ENCODE data around the gene CHCT1. TPM values are rescaled to one million over a fixed set of nuclear protein-coding genes. Genes with fewer than 3 reads are reported as not detected.

The CHCT1 gene
- total RNA-seq, 1 donor from 2014 or later, result not detected

DNA sequence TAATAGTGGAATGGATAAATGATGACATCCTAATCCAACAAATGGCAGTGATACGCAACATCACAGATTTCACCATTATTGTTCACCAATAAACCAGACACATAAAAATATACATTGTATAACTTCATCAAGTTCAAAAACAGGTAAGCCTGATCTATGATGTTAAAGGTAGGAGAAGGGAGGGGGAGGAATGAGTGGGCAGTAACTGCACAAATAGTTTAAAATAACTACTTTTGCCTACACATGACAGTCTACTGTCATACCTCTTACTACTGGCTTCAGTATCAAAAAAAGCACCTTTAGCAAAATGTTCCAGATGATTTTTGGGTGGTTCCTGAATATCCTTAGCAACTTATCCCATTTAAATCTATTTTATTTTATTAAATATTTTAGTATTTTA, 28.8 kb downstream of the CHCT1 start:
- DNase-seq, result no peak
- Mint-ChIP-seq H3K4me1 (ENCODE audit: low read depth, unreplicated experiment) (no peaks in the 10 kb centered on the region), H3K9me3 (ENCODE audit: unreplicated experiment) (no peaks in the 10 kb centered on the region), H3K27ac (ENCODE audit: unreplicated experiment) (no peak overlapping the region), H3K27me3 (ENCODE audit: unreplicated experiment) (no peaks in the 10 kb centered on the region), H3K36me3 (ENCODE audit: unreplicated experiment) (no peaks in the 10 kb centered on the region), H3K4me3 (ENCODE audit: unreplicated experiment) (no peak overlapping the region)
- TF ChIP-seq, protein P1, sequence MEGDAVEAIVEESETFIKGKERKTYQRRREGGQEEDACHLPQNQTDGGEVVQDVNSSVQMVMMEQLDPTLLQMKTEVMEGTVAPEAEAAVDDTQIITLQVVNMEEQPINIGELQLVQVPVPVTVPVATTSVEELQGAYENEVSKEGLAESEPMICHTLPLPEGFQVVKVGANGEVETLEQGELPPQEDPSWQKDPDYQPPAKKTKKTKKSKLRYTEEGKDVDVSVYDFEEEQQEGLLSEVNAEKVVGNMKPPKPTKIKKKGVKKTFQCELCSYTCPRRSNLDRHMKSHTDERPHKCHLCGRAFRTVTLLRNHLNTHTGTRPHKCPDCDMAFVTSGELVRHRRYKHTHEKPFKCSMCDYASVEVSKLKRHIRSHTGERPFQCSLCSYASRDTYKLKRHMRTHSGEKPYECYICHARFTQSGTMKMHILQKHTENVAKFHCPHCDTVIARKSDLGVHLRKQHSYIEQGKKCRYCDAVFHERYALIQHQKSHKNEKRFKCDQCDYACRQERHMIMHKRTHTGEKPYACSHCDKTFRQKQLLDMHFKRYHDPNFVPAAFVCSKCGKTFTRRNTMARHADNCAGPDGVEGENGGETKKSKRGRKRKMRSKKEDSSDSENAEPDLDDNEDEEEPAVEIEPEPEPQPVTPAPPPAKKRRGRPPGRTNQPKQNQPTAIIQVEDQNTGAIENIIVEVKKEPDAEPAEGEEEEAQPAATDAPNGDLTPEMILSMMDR (IDR thresholded peaks at IDR 0.05; ENCODE audit: partially characterized antibody, unreplicated experiment), result no peak

DNA sequence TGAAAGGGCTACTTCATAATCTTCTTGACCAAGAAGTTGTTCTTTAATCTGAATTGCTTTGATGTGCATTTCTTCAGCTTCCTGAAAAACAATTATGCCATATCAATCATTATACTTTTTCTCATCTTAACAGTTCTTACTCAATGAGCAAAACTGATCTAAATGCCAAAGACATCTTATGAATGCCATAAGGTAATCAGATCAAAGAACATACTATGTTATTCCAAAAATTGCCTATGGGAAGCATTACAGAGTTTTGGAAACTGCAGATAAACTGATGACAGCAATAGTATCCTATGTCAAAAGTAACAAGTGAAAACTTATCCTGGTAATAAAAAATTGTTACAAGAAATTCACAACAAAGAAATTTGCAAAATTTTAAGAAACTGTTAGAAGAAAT, 29.7 kb downstream of the CHCT1 start:
- H3K4me3 Mint-ChIP-seq (ENCODE audit: unreplicated experiment), result no peak overlapping the region
- H3K27ac Mint-ChIP-seq (ENCODE audit: unreplicated experiment), result no peak overlapping the region
- no peaks in the 10 kb centered on the region for H3K4me1 Mint-ChIP-seq (ENCODE audit: low read depth, unreplicated experiment)
- TF ChIP-seq, protein P1 (IDR thresholded peaks at IDR 0.05; ENCODE audit: partially characterized antibody, unreplicated experiment), result no peak
- no peak for DNase-seq
- H3K36me3 Mint-ChIP-seq (ENCODE audit: unreplicated experiment), result peaks cover 4% of the 10 kb centered on the region
- H3K27me3 Mint-ChIP-seq (ENCODE audit: unreplicated experiment), result no peaks in the 10 kb centered on the region
- peaks cover 2% of the 10 kb centered on the region for H3K9me3 Mint-ChIP-seq (ENCODE audit: unreplicated experiment)

DNA sequence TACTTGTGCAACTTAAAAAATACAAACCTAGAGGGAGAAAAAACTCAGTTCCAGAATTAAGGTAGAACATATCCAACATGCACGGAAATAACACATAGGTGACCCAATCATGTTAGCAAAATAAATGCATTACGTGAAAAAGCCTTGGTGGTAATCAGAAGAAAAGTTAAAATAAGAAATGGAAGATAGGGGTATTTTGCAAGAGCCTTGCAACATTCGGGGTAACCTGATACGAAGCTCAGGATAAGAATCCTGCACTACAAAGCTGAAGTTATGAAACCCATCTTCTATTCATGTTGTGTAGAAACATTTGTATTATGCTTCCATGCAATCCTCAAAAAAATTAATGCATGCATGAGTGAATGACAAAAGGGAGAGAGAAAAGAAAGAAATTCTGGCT, 33.1 kb downstream of the CHCT1 start:
- Mint-ChIP-seq H3K36me3 (ENCODE audit: unreplicated experiment) (peaks cover 4% of the 10 kb centered on the region), H3K27me3 (ENCODE audit: unreplicated experiment) (no peaks in the 10 kb centered on the region), H3K27ac (ENCODE audit: unreplicated experiment) (no peak overlapping the region), H3K4me3 (ENCODE audit: unreplicated experiment) (no peak overlapping the region), H3K9me3 (ENCODE audit: unreplicated experiment) (peaks cover 2% of the 10 kb centered on the region), H3K4me1 (ENCODE audit: low read depth, unreplicated experiment) (no peaks in the 10 kb centered on the region)
- TF ChIP-seq, protein P1 (IDR thresholded peaks at IDR 0.05; ENCODE audit: partially characterized antibody, unreplicated experiment), result no peak
- no peak for DNase-seq

DNA sequence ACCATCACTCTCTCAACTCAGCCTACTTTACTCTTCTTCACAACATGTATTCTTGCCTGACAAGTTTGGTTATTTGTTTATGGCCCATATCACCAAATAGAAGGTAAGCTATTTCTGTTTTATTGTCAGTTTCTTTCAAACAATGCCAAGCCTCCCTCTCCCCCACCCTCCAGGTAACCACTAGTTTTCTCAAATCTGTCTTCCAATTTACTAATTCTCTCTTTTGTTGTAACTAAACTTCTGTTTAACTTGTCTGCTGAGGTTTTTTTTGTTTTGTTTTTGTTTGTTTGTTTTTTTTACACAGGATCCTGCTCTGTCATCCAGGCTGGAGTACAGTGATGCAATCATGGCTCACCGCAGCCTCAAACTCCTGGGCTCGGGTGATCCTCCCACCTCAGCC, 34.9 kb downstream of the CHCT1 start:
- TF ChIP-seq, protein P1 (IDR thresholded peaks at IDR 0.05; ENCODE audit: partially characterized antibody, unreplicated experiment), result no peak
- Mint-ChIP-seq H3K36me3 (ENCODE audit: unreplicated experiment) (peaks cover 4% of the 10 kb centered on the region), H3K4me3 (ENCODE audit: unreplicated experiment) (no peak overlapping the region), H3K27me3 (ENCODE audit: unreplicated experiment) (no peaks in the 10 kb centered on the region), H3K9me3 (ENCODE audit: unreplicated experiment) (peaks cover 2% of the 10 kb centered on the region), H3K4me1 (ENCODE audit: low read depth, unreplicated experiment) (no peaks in the 10 kb centered on the region), H3K27ac (ENCODE audit: unreplicated experiment) (no peak overlapping the region)
- no peak for DNase-seq

DNA sequence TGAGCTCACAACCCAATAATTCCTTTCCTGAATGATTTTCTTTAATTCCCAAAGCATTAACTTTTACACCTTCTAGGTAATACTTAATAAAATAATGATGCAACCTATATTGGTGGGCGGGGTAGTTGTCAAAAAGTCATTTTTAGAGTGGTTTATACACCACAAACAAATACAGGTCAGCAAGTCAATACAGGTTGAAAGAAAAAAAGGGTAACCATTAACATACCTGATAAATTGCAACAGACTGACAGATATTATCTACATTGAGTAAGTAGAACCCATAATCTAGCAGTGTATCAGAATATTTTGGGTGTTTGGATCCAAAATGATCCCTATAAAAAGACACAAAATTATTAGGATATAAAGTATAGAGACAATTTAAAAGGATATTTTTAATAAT, 39.3 kb downstream of the CHCT1 start:
- Mint-ChIP-seq H3K9me3 (ENCODE audit: unreplicated experiment) (no peaks in the 10 kb centered on the region), H3K27me3 (ENCODE audit: unreplicated experiment) (no peaks in the 10 kb centered on the region), H3K36me3 (ENCODE audit: unreplicated experiment) (peaks cover 2% of the 10 kb centered on the region), H3K27ac (ENCODE audit: unreplicated experiment) (no peak overlapping the region), H3K4me1 (ENCODE audit: low read depth, unreplicated experiment) (no peaks in the 10 kb centered on the region), H3K4me3 (ENCODE audit: unreplicated experiment) (no peak overlapping the region)
- TF ChIP-seq, protein P1 (IDR thresholded peaks at IDR 0.05; ENCODE audit: partially characterized antibody, unreplicated experiment), result no peak
- DNase-seq, result no peak

All from glutamatergic neuron (in vitro differentiated cells).